ENCODE results near the gene RNFT2.
"Not testable (repeated sequence)": the region's sequence is repeated elsewhere in the genome, so short reads cannot be mapped to it uniquely, and the experiment has no call there.

GRCh38 chr12:116814766-116815165, 76.7 kb downstream of the RNFT2 start:
- TF ChIP-seq, protein P1, sequence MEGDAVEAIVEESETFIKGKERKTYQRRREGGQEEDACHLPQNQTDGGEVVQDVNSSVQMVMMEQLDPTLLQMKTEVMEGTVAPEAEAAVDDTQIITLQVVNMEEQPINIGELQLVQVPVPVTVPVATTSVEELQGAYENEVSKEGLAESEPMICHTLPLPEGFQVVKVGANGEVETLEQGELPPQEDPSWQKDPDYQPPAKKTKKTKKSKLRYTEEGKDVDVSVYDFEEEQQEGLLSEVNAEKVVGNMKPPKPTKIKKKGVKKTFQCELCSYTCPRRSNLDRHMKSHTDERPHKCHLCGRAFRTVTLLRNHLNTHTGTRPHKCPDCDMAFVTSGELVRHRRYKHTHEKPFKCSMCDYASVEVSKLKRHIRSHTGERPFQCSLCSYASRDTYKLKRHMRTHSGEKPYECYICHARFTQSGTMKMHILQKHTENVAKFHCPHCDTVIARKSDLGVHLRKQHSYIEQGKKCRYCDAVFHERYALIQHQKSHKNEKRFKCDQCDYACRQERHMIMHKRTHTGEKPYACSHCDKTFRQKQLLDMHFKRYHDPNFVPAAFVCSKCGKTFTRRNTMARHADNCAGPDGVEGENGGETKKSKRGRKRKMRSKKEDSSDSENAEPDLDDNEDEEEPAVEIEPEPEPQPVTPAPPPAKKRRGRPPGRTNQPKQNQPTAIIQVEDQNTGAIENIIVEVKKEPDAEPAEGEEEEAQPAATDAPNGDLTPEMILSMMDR (IDR thresholded peaks at IDR 0.05) = not testable (repeated sequence)
- not testable (repeated sequence) for TF ChIP-seq POLR2A, POLR2AphosphoS5 (IDR thresholded peaks at IDR 0.05)
